H1 (cell line): ENCODE data around the gene CALM3. TPM values are rescaled to one million over a fixed set of nuclear protein-coding genes. Genes with fewer than 3 reads are reported as not detected.

Experiments
- JUND ChIP-seq: IDR thresholded peaks from 2 replicates; pipeline ENCODE4 v1.6.1; 2011; ENCODE audit warnings: mild to moderate bottlenecking, improper control_type of control experiment, low read length
- TBP ChIP-seq: IDR thresholded peaks from 2 replicates; pipeline ENCODE4 v1.6.1; 2011; ENCODE audit warnings: low read depth, low read length, improper control_type of control experiment
- polyA plus RNA-seq, 7 experiments: library from polyadenylated mRNA; depleted of rRNA in 3 of 7; stranded (reverse) in 5 of 7; unstranded in 2 of 7; fragments of >200 nt in 5 of 7; fragments of 200-250 nt in 2 of 7; gene quantifications; 1 replicate in 5 of 7; 2 replicates in 1 of 7; 4 replicates in 1 of 7; pipeline versions ENCODE4 v1.2.1 to v1.2.3, GENCODE V29; 2011 to 2013; ENCODE audit warnings: missing spikeins in 2 of 7, mixed read lengths in 2 of 7
- total RNA-seq: library from RNA; stranded (reverse); fragmentation: NEBNext Ultra II Directional; extraction: Animal tissue kit (Norgen Biotek cat#: 25700); gene quantifications from 2 replicates; pipeline ENCODE4 v1.2.1, GENCODE V29; 2021

Gene CALM3
- total and polyA plus RNA-seq, 2 of the 8 experiments (the other 6 are each of a cell fraction or from before 2014, with no cell fraction given), result 315 to 326 TPM

GRCh38 chr19:46587861-46588260 lies 13.3 kb upstream of the CALM3 start (continued):
- TF ChIP-seq JUND (no peak), TBP (no peak)
